ENCODE results near the gene KRT83.

DNA sequence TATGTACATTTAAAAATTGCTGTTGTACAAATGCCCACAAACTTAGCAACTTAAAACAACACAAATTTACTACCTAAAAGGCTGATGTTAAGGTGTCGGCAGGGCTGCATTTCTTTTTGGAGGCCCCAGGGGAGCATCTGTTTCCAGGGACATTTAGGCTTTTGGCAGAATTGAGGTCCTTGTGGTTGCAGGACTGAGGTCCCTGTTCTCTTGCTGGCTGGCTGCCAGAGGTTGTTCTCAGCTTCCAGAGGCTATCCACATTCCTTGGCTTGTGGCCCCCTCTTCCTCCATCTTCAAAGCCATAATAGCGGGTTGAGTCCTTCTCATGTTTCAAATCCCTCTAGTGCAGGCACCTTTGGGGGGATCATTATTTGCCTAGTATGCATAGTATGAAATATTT is 22.4 kb upstream of the KRT83 start:
- no peak for TF ChIP-seq POLR2A (IDR thresholded peaks at IDR 0.05)
- TF ChIP-seq, protein P1, sequence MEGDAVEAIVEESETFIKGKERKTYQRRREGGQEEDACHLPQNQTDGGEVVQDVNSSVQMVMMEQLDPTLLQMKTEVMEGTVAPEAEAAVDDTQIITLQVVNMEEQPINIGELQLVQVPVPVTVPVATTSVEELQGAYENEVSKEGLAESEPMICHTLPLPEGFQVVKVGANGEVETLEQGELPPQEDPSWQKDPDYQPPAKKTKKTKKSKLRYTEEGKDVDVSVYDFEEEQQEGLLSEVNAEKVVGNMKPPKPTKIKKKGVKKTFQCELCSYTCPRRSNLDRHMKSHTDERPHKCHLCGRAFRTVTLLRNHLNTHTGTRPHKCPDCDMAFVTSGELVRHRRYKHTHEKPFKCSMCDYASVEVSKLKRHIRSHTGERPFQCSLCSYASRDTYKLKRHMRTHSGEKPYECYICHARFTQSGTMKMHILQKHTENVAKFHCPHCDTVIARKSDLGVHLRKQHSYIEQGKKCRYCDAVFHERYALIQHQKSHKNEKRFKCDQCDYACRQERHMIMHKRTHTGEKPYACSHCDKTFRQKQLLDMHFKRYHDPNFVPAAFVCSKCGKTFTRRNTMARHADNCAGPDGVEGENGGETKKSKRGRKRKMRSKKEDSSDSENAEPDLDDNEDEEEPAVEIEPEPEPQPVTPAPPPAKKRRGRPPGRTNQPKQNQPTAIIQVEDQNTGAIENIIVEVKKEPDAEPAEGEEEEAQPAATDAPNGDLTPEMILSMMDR (IDR thresholded peaks at IDR 0.05), result no peak

Data from uterus (tissue), 2 donors.